HG02840 (cell line): ENCODE results near the gene TARP.

Experiments
- ATAC-seq: cut with Tn5 transposase; IDR thresholded peaks from one replicate; pipeline ENCODE4 v1.9.1; 2021; ENCODE audit warnings: mild to moderate bottlenecking, moderate library complexity, moderate number of reproducible peaks; ENCODE audit not compliant: unreplicated experiment, low FRiP score

TARP gene

DNA sequence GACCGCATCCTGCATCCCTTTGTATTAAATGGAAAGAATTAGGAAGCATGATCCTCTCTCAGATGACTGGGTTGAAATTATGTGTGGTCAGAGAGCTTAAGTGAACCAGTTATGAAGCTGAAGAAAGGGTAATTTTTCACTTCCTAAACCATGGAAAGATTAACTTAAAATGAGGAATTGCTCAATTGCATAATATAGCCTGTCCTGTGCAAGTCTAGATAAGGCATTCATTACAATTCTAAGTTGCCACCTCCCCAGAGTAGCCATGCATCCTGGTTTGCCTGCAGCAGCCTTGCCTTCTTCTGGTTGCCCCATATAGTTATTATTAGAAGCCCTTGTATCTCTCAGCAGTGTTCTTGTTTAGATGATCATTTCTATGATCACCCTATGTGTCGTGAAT lies 50.1 kb downstream of the TARP start:
- ATAC-seq, result no peak

DNA sequence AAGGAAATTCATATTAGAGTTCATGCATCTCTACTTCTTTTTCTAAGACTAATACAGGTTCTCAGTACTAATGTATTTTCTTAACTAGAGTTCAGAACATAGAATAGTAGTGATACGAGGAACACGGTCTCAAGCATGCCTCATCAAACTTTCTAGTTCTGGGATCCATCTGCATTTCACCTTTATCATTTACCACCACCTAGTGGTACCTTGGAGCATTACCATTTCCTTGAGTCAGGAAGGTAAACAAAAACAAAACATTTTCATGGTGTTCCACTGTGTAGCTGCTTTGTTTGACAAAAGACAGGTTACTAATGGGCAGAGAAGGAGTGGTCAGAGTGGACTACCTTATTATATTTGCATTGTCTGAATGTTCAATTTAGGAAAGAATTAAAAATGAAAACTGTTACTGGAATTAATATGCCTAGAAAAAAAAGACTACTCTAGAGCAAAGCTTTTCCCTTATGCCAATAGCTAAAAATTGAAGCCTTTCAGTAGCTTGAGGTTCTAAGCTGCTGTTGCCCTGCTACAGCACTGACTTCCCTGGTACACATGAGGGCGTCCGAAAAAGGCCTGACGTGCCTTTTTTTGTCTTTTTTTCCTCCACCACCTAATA lies 50.8 kb downstream of the TARP start:
- no peak for ATAC-seq

DNA sequence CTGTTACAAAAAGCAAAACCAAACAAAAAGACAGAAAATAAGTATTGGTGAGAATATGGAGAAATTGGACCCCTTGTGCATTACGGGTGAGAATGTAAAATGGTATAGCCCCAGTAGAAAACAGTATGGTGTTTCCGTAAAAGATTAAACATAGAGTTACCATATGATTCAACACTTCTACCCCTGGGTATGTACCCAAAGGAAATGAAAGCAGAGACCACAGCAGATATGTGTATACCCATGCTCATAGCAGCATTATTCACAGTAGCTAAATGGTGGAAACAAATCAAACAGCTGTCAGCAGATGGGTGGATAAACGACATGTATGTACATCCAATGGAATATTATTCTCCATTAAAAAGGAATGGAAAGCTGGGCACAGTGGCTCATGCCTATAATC lies 53.0 kb downstream of the TARP start:
- ATAC-seq, result no peak

DNA sequence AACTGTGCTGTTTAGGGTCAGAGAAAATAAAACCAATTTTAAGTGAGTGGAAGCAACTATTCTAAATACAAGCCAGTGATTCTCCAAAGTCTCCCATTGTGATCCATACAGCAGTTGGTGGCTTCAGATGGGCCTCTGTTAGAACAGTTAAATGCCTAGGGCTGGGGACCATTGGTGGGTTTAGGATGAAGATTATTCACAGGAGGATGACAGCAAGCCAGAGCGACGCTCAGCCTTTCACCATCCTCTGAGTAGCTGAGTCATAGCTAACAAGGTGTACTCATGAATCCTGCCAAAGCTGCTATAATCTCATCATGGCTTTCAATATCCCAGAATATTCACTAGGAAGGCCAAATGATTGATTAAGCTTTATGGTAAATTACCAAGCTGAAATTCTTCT lies 55.8 kb downstream of the TARP start:
- ATAC-seq, result no peak

DNA sequence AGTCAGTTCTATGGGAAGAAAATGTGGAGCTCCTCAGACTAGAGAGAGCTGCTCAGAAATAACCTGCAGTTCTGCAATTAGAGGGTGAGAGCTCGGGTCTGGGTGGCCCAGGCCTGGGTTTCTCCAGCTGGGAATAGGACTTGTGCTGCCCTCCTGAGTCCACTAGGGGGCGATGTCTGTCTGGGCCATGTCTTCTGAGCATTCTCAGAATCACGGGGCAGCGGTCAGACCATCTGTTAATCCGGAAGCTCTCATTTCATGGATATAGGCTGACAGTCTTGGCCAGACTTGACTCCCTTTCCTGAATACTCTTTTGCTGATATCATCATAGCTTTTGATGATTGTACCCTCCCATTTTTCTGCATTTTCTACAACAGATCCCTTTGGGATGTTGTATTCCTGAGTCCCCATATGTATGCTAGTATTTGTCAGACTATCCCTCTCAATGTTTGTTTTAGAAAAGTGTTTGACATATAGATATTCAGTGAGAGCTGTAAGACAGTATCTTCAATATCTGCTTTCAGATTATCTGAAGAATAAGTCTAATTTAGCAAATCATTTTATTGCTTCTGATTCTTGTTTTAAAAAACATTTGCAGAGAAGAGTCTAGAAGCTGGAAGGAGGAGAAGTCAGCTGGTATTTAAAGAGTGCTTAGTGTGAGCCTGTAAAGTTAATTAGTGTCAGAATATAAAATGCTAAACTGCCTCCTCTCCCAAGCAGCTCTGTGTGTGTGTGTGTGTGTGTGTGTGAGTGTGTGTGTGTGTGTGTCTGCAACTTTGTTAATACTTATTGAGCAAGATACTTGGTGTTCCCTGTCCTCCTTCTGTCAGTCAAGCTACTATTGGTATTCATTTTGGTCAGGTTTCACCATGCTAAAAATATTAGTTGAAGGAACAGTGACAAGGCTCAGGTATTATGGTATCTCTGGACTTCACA lies 57.4 kb downstream of the TARP start:
- ATAC-seq, result peak; percentile 86

DNA sequence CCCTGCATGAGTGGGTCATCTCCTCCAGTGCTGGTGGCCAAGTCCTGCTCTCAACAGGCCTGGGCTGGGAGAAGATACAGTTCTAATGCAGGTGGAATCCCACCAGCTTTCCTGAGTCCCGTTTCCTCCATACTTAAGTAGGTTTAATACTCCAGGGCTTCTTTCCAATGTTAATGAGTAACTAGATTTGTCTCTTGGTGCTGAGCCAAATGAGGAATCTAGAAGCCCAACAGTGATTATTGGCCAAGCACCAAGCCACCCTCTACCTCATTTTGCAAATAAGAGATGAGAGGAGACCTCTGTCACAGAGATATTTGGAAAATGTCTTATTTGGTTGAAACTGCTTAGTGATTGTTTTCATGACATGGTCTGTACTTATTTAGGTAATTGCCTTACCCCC lies 58.3 kb downstream of the TARP start:
- ATAC-seq, result no peak

DNA sequence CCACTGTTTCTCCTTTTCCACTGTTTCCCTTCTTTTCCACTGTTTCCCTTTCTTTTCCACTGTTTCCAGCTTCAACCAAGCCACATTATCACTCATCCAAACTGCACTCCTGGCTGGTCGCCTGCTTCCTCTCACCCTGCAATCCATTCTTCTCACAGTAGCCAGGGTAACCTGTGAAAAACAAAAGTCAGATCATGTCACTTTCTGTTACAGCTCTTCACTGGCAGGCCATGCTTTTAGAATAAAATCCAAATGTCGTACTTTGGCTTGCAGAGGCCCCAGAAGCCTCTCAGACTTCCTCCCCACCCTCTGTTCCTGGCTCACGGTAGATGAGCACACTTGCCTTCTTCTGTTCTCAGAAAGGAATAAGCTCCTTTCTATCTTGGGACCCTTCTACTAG lies 61.5 kb downstream of the TARP start:
- no peak for ATAC-seq

DNA sequence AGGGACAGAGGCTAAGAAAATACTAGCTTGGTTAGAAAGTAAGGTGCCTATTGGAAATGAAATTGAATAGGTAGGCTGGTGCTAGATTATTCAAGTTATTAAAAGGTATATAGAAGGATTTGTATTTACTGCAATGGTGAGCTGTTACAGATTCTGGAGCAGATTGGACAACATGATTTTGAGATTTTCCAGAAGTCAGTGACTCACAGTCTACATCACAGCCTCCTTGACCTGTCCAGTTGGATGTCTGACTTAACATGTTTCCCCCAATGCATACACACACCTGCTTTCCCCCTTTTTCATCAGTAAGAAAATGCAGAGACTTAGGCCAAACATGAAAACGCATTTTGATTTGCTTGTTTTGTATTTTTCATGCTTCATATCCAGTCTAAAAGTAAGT lies 62.0 kb downstream of the TARP start:
- ATAC-seq, result no peak
